IMR-90 (cell line): ENCODE results near the gene NALCN. TPM values are rescaled to one million over a fixed set of nuclear protein-coding genes. Genes with fewer than 3 reads are reported as not detected.
A peak's percentile ranks its signal among the peaks of the same experiment; 100 is the strongest.

ENCODE experiments used
- ATAC-seq: fragments of 200-7000 bp; cut with Tn5 transposase; 2 replicates; pipeline ENCODE4 v1.9.1; 2020; ENCODE audit warnings: low read depth, mild to moderate bottlenecking, moderate library complexity
- BruUV-seq: library from RNA; stranded (reverse); fragments of 400-500 nt; replicated peaks from 2 replicates; lab custom pipeline; 2021; lab: Mats Ljungman, UMichigan
- CTCF ChIA-PET: fragments of 300-600 bp; formaldehyde crosslinking; extraction: SDS; loops from one replicate; lab custom pipeline; 2021; ENCODE audit warnings: antibody characterized with exemption; lab: Yijun Ruan, JAX
- POLR2A ChIA-PET: fragments of 300-600 bp; sonication (Branson Sonifier 250); formaldehyde crosslinking; loops from one replicate; lab custom pipeline; 2022; ENCODE audit warnings: antibody characterized with exemption; ENCODE audit not compliant: unreplicated experiment; lab: Charles Lee
- DNase-seq: peaks from one replicate; pipeline ENCODE4 v3.0.0; 2013
- H2AFZ ChIP-seq: replicated peaks from 2 replicates; pipeline ENCODE3; 2013; ENCODE audit warnings: low read length, mild to moderate bottlenecking; ENCODE audit not compliant: poor library complexity
- H2AK5ac ChIP-seq: 2 replicates; pipeline ENCODE4 v1.6.1; 2013; ENCODE audit warnings: low read depth, low read length, inconsistent platforms
- H2AK9ac ChIP-seq: replicated peaks from 2 replicates; pipeline ENCODE3; 2013; ENCODE audit warnings: mild to moderate bottlenecking, low read depth, low read length, moderate library complexity; ENCODE audit not compliant: poor library complexity
- H2BK120ac ChIP-seq: 2 replicates; pipeline ENCODE4 v1.6.1; 2013; ENCODE audit warnings: low read depth, low read length, inconsistent platforms
- H2BK15ac ChIP-seq: 3 replicates; pipeline ENCODE4 v1.6.1; 2013; ENCODE audit warnings: low read depth, low read length, inconsistent platforms
- H2BK20ac ChIP-seq: 2 replicates; pipeline ENCODE4 v1.6.1; 2013; ENCODE audit warnings: low read depth, mild to moderate bottlenecking, inconsistent platforms, low read length, moderate library complexity
- H2BK5ac ChIP-seq: 2 replicates; pipeline ENCODE4 v1.6.1; 2013; ENCODE audit warnings: mild to moderate bottlenecking, low read depth, low read length, inconsistent platforms; ENCODE audit not compliant: poor library complexity, severe bottlenecking
- H3K14ac ChIP-seq: replicated peaks from 2 replicates; pipeline ENCODE4 v1.6.1; 2013; ENCODE audit warnings: low read depth, low read length, inconsistent platforms
- H3K18ac ChIP-seq: 2 replicates; pipeline ENCODE4 v1.6.1; 2013; ENCODE audit warnings: low read depth, low read length, control low read depth
- H3K23ac ChIP-seq: 2 replicates; pipeline ENCODE4 v1.6.1; 2013; ENCODE audit warnings: low read depth, low read length, inconsistent platforms
- H3K27ac ChIP-seq: 2 replicates; pipeline ENCODE4 v1.5.1; 2013; ENCODE audit warnings: mild to moderate bottlenecking, control low read depth, low read length; ENCODE audit not compliant: insufficient read depth
- H3K27me3 ChIP-seq: 2 replicates; pipeline ENCODE4 v1.6.1; 2013; ENCODE audit warnings: low read length; ENCODE audit not compliant: control insufficient read depth, insufficient read depth
- H3K36me3 ChIP-seq: 2 replicates; pipeline ENCODE4 v1.6.1; 2013; ENCODE audit warnings: low read length, mixed read lengths; ENCODE audit not compliant: control insufficient read depth, insufficient read depth
- H3K4ac ChIP-seq: 2 replicates; pipeline ENCODE4 v1.6.1; 2013; ENCODE audit warnings: low read depth, low read length, inconsistent platforms
- H3K4me1 ChIP-seq: 2 replicates; pipeline ENCODE4 v1.6.1; 2013; ENCODE audit warnings: low read length, mixed read lengths; ENCODE audit not compliant: control insufficient read depth, insufficient read depth
- H3K4me2 ChIP-seq: 2 replicates; pipeline ENCODE4 v1.6.1; 2013; ENCODE audit warnings: low read depth, mild to moderate bottlenecking, control low read depth, low read length, moderate library complexity
- H3K4me3 ChIP-seq: 2 replicates; pipeline ENCODE4 v1.5.1; 2013; ENCODE audit warnings: low read depth, mild to moderate bottlenecking, control low read depth, low read length, moderate library complexity; ENCODE audit not compliant: insufficient read depth
- H3K56ac ChIP-seq: 2 replicates; pipeline ENCODE4 v1.6.1; 2013; ENCODE audit warnings: low read length, inconsistent platforms; ENCODE audit not compliant: insufficient read depth; ENCODE audit errors: extremely low read depth
- H3K79me1 ChIP-seq, 2 experiments: 2 replicates each; pipeline ENCODE4 v1.6.1; 2013; ENCODE audit warnings: low read length in 2 of 2, inconsistent platforms in 1 of 2, low read depth in 1 of 2
- H3K9ac ChIP-seq: 2 replicates; pipeline ENCODE4 v1.6.1; 2013; ENCODE audit warnings: low read depth, low read length, control low read depth
- H3K9me1 ChIP-seq: 2 replicates; pipeline ENCODE4 v1.6.1; 2013; ENCODE audit warnings: low read length, inconsistent platforms; ENCODE audit not compliant: insufficient read depth
- H3K9me3 ChIP-seq: 2 replicates; pipeline ENCODE4 v1.6.1; 2013; ENCODE audit warnings: low read length; ENCODE audit not compliant: control insufficient read depth, insufficient read depth
- H4K20me1 ChIP-seq: 2 replicates; pipeline ENCODE4 v1.6.1; 2013; ENCODE audit warnings: low read length, inconsistent platforms; ENCODE audit not compliant: insufficient read depth
- H4K5ac ChIP-seq: 2 replicates; pipeline ENCODE4 v1.6.1; 2013; ENCODE audit warnings: mild to moderate bottlenecking, low read depth, low read length, control low read depth
- H4K8ac ChIP-seq, 2 experiments: 2 replicates each; pipeline ENCODE4 v1.6.1; 2013; ENCODE audit warnings: low read depth in 2 of 2, low read length in 2 of 2, control low read depth in 1 of 2, inconsistent platforms in 1 of 2
- H4K91ac ChIP-seq: 2 replicates; pipeline ENCODE4 v1.6.1; 2013; ENCODE audit warnings: low read depth, low read length, inconsistent platforms; ENCODE audit not compliant: insufficient read depth
- MAFK ChIP-seq: IDR thresholded peaks from 2 replicates; pipeline ENCODE4 v1.6.1; 2012; ENCODE audit warnings: low read depth, low read length, improper control_type of control experiment
- POLR2A ChIP-seq: IDR thresholded peaks from 2 replicates; pipeline ENCODE4 v1.6.1; 2012; ENCODE audit warnings: mild to moderate bottlenecking, low read depth, low read length
- RFX5 ChIP-seq: IDR thresholded peaks from 2 replicates; pipeline ENCODE4 v1.8.0; 2012; ENCODE audit warnings: low read depth, mild to moderate bottlenecking, low read length, moderate library complexity
- WGBS, 2 experiments: methylation state at CpG; one replicate each; pipeline versions ENCODE4 v1.1.5 to v1.1.7; 2013; ENCODE audit warnings: missing lambda C conversion rate in 2 of 2; ENCODE audit not compliant: insufficient read length in 1 of 2; ENCODE audit errors: extremely low coverage in 2 of 2; 5-methylcytosine and 5-hydroxymethylcytosine counted together
- dilution Hi-C: fragments of 300-500 bp; cut with HindIII; formaldehyde crosslinking; loops from one replicate; pipeline ENCODE4 v1.14.3; 2018; ENCODE audit warnings: low sequenced_read_pairs; ENCODE audit not compliant: unreplicated experiment
- in situ Hi-C: fragments of 300-500 bp; cut with MboI; formaldehyde crosslinking; loops from 3 replicates; pipeline ENCODE4 v1.14.3; 2019; ENCODE audit warnings: low sequenced_read_pairs, inconsistent platforms, mixed read lengths
- intact Hi-C: fragments of 100-400 bp; cut with micrococcal nuclease; formaldehyde crosslinking; loops from 2 replicates; pipeline ENCODE4 v1.10.0; 2022
- polyA plus RNA-seq, 3 experiments: library from polyadenylated mRNA; depleted of rRNA; stranded (reverse); fragments of >200 nt; gene quantifications; 2 replicates each; pipeline ENCODE4 v1.2.3, GENCODE V29; 2012; ENCODE audit warnings: low replicate concordance in 1 of 3
- total RNA-seq: library from RNA; depleted of rRNA; stranded (reverse); fragments of >200 nt; gene quantifications from 2 replicates; pipeline ENCODE4 v1.2.3, GENCODE V29; 2012

NALCN gene
- total and polyA plus RNA-seq, 2 of the 4 experiments (the other 2 are of a cell fraction): 2.9 to 4.8 TPM

DNA sequence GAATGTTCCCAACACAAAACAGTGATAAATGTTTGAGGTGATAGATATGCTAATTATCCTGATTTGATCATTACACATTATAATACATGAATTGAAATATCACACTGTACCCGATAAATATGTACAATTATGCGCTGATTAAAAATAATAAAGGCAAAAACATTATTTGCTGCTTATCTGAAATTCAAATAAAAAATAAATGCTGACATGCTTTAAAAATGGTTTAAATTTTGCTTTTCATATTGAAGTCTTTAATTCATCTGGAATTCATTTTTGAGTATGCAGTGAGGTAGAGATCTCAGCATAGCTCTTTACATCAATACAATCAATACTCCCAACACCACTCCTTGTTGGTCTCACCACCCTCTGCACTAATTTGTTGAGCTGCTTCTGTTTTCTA, 330.8 kb downstream of the NALCN start:
- in situ Hi-C loops (no loop called here), dilution Hi-C loops (no loop called here), intact Hi-C loops (no loop called here)
- Histone ChIP-seq H3K23ac (no peak overlapping the region), H3K4ac (no peak overlapping the region), H3K27me3 (no peaks in the 10 kb centered on the region), H2BK5ac (no peak overlapping the region), H3K4me2 (no peak overlapping the region), H3K18ac (no peak overlapping the region), H3K36me3 (no peaks in the 10 kb centered on the region), H4K5ac (no peak overlapping the region), H3K27ac (no peak overlapping the region), H3K79me1 (no peaks in the 10 kb centered on the region), H2BK20ac (no peak overlapping the region), H3K9ac (no peak overlapping the region), H3K4me3 (no peak overlapping the region), H3K14ac (no peak overlapping the region), H4K20me1 (no peaks in the 10 kb centered on the region), H2AFZ (no peak overlapping the region), H3K9me3 (no peaks in the 10 kb centered on the region), H2BK120ac (no peak overlapping the region), H4K8ac (no peak overlapping the region), H3K56ac (no peak overlapping the region), H3K4me1 (no peaks in the 10 kb centered on the region), H2BK15ac (no peak overlapping the region), H2AK9ac (no peak overlapping the region), H4K91ac (no peak overlapping the region), H2AK5ac (no peak overlapping the region), H3K9me1 (no peaks in the 10 kb centered on the region)
- BruUV-seq: no TSS peak
- ATAC-seq (no peak), DNase-seq (no peak)
- no CpG with 5 or more reads among the region's 2 CpGs for WGBS, 2 experiments
- TF ChIP-seq MAFK (peak; percentile 65), RFX5 (no peak), POLR2A (no peak)
- POLR2A ChIA-PET: no interaction called here
- CTCF ChIA-PET: no interaction called here
